Hematopoietic multipotent progenitor cell (in vitro differentiated cells): ENCODE data around the gene SNX6. TPM values are rescaled to one million over a fixed set of nuclear protein-coding genes. Genes with fewer than 3 reads are reported as not detected.
"Not testable (repeated sequence)": the region's sequence is repeated elsewhere in the genome, so short reads cannot be mapped to it uniquely, and the experiment has no call there.

ENCODE experiments used
- DNase-seq, 3 donors: peaks; one replicate each; pipeline ENCODE4 v3.0.0-alpha.2; 2011 to 2015; ENCODE audit warnings: low read depth in 2 of 3, low spot score in 2 of 3
- total RNA-seq: library from RNA; depleted of rRNA; stranded (reverse); fragments of >200 nt; gene quantifications from one replicate; pipeline ENCODE4 v1.2.3, GENCODE V29; 2012

The SNX6 gene
- total RNA-seq, 1 donor = 25.0 TPM

DNA sequence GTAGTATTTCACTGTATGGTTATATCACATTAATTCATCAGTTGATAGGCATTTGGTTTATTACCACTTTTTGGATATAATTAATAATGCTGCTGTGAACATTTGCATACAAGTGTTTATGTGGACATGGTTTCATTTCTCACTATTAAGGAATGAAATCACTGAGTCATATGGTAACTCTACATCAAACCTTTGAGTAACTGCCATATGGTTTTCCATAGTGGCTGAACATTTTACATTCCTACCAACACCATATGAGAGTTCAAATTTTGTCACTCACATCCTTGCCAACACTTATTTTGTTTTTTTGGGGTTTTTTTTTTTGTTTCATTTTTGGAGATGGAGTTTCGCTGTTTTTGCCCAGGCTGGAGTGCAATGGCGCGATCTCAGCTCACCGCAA is 60.2 kb downstream of the SNX6 start:
- DNase-seq = no peak

DNA sequence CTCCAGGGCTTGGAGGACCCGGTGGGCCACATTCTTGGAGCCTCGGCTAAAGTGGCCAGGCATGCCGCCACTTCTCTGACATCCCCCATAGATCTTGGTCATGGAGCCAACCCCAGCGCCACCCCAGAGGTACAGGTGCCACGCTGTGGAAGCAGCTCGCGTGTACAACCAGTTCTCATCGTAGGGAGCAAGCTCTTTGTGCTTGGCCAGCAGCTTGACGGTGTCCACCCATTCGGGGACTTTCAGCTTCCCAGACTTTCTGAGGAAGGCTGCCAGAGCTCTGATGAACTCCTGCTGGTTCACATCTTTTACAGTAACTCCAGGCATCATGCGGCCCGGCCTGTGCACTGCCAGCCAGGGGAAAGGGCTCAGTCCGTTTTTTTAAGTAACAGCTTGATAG is 61.1 kb downstream of the SNX6 start:
- DNase-seq = no peak

DNA sequence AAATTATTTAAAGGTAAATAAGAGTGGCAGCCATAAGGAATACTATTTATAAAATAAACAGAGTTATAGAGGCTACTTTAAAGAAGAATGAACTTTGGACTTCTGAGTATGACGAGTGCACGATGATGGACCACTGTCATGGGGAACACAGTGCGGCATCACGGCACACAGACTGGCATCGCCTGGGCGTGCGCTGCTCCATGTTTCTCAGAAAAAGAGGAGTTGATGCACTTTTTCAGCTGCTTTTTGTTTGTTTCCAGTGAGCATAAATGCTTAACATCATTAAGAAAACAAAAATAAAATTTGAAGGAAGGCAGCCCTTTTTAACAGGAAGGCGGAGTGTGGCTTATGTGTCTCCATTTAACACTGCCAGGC is 67.2 kb downstream of the SNX6 start:
- DNase-seq = no peak

DNA sequence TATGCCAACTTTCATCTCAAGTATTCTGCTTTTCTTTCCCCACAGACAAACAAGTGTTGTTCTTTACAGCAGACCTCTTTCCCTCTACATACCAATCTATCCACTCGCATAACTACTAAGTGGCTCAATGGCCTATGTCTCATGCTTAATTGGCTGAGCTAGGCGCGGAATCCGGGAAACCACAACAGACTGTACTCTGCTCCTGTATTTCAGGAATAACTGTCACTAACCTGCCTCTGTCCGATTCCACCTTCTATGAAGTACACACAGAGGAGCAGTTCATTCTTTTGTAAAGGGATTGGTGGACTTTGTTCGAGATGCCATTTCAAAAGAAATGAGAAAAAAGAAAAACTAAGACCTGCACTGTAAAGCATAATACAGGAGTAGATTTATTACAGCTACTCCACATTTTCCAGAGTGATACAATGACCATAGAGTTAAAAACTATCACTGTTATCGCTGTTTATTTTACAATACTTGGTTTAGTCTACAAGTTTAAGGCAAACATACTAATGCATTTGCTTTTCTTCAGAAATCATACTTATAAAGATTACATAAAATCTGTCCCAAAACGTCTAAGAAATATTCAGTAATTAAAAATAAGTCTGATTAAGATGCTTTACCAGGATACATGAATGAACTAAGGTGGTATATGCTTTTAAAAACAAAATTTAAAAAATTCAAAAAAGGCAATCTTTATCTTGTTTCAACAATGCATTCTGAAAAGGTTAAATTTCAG is 67.7 kb downstream of the SNX6 start:
- not testable (repeated sequence) for DNase-seq

DNA sequence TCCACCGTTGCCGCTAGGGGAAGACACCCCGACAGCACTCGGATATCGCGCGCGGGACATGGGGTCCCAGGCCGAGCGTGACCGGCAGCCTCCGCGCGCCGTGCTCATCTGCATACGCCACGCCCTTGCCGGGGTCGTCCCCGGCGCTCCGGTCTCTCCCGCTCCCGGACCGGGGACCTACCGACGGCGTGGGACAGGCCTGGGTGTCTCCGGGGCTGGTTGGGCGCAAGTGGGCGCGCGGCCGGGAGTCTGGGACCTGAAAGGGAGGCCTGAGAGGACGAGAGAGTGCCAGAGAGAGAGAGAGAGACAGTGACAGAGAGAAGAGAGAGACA is 73.5 kb downstream of the SNX6 start:
- not testable (repeated sequence) for DNase-seq

DNA sequence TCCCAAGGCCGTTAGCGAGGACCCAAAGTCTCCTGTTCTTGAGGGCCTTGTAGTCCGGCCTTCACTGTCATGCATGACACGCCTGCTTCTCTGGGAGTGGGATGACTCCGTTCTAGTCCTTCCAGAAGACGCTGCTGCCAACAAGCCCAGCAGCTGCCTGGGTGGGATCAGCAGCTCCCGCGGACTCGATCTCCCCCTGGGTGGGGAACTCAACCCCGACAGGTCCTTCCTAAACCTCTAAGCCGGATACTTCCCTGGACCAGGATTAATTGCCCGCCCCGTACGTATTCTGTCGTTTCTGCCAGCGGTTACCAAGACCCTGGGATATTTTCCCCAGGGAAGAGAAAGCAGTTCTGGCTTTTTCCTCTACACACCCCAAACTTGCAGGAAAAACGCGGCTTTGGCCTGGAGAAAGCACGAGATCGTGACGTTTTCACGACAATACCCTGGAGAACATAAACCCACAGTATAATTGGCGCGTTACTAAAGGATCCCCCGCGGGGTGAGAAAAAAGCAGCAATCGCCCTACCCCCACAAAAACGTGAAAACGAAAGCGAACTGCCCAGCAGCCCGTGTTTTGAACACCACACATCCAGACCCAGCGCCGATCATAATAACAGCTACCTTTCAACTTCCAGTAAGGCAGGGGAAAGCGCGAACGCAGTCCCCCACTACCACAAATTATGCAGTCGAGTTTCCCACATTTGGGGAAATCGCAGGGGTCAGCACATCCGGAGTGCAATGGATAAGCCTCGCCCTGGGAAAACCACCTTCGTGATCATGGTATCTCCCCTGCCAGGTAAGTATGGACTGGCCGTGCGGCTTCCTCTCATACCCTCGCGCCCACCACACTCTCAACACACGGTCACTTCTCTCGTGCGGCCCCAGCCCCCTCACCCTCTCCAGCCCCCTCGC is 74.1 kb downstream of the SNX6 start:
- not testable (repeated sequence) for DNase-seq

DNA sequence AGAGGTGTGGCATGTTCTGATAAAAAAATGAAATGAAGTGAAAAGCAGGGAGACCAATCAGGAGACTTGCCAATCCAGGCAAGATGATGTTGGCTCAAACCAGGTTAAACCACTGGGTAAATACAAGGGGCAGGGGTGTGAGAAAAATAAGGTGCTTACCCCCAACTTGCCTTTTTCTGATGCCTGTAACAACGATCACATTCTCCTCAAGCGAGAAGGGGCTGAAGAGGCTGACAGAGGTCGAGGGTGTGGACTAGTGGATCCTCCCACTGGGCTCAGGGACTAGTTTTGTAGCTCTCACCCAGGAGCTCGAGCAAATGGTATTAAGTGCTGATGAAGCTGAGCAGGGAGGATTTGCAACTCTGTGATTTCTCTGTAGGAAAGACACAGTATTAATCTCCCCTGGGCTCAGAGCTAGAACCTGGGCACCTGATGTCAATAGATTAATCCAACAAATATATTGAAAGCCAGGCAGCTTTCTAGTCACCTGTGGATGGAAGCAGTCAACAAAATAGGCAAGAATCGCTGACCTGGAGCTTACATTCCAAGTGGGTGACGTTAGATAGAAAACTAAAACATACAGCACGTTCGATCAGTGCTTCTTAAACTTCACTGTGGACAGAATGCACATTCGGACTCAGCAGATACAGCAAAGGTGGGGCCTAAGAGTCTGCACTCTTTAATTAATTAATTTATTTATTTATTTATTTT is 75.3 kb downstream of the SNX6 start:
- no peak for DNase-seq

DNA sequence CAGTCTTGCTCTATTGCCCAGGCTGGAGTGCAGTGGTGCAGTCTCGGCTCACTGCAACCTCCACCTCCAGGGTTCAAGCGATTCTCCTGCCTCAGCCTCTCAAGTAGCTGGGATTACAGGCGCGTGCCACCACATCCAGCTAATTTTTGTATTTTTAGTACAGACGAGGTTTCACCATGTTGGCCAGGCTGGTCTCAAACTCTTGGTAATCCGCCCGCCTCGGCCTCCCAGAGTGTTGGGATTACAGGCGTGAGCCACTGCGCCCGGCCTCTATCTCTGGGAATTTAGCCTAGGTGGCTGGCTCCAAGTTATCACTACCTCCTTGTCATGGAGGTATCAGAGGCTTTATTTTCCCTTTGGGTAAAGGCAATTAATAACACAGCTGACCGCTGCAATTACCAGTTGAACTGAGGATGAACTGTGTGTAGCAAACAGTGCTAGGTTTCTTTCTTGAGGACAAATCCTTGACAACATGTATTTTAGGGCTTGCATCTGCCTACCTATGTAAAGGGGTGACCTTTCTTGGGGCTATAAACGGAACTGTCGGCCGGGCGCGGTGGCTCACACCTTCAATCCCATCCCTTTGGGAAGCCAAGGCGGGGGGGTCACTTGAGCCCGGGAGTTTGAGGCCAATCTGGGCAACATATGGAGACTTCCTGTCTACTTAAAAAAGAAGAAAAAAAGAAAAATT is 80.5 kb downstream of the SNX6 start:
- DNase-seq = not testable (repeated sequence)

DNA sequence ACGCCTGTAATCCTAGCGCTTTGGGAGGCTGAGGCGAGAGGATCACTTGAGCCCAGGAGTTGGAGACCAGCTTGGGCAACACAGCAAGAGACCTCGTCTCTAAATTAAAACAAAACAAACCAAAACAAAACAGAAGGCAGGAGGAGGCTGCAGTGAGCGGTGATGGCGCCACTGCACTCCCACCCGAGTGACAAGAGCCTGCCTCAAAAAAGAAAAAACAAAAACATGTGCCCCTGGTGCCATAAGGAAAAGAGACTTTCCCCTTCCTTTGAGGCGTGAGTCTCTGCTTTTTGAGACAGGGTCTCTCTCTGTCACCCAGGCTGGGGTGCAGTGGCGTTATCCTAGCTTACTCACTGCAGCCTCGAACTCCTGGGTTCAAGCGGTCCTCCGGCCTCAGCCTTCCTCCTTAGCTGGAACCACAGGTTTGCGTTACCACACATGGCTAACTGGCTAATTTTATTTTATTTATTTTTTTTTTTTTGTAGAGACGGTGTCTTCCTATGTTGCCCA is 81.4 kb downstream of the SNX6 start:
- DNase-seq = no peak

DNA sequence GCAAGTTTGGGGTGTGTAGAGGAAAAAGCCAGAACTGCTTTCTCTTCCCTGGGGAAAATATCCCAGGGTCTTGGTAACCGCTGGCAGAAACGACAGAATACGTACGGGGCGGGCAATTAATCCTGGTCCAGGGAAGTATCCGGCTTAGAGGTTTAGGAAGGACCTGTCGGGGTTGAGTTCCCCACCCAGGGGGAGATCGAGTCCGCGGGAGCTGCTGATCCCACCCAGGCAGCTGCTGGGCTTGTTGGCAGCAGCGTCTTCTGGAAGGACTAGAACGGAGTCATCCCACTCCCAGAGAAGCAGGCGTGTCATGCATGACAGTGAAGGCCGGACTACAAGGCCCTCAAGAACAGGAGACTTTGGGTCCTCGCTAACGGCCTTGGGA is 82.8 kb downstream of the SNX6 start:
- DNase-seq = not testable (repeated sequence)

DNA sequence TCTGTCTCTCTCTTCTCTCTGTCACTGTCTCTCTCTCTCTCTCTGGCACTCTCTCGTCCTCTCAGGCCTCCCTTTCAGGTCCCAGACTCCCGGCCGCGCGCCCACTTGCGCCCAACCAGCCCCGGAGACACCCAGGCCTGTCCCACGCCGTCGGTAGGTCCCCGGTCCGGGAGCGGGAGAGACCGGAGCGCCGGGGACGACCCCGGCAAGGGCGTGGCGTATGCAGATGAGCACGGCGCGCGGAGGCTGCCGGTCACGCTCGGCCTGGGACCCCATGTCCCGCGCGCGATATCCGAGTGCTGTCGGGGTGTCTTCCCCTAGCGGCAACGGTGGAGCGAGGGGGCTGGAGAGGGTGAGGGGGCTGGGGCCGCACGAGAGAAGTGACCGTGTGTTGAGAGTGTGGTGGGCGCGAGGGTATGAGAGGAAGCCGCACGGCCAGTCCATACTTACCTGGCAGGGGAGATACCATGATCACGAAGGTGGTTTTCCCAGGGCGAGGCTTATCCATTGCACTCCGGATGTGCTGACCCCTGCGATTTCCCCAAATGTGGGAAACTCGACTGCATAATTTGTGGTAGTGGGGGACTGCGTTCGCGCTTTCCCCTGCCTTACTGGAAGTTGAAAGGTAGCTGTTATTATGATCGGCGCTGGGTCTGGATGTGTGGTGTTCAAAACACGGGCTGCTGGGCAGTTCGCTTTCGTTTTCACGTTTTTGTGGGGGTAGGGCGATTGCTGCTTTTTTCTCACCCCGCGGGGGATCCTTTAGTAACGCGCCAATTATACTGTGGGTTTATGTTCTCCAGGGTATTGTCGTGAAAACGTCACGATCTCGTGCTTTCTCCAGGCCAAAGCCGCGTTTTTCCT is 83.4 kb downstream of the SNX6 start:
- not testable (repeated sequence) for DNase-seq

DNA sequence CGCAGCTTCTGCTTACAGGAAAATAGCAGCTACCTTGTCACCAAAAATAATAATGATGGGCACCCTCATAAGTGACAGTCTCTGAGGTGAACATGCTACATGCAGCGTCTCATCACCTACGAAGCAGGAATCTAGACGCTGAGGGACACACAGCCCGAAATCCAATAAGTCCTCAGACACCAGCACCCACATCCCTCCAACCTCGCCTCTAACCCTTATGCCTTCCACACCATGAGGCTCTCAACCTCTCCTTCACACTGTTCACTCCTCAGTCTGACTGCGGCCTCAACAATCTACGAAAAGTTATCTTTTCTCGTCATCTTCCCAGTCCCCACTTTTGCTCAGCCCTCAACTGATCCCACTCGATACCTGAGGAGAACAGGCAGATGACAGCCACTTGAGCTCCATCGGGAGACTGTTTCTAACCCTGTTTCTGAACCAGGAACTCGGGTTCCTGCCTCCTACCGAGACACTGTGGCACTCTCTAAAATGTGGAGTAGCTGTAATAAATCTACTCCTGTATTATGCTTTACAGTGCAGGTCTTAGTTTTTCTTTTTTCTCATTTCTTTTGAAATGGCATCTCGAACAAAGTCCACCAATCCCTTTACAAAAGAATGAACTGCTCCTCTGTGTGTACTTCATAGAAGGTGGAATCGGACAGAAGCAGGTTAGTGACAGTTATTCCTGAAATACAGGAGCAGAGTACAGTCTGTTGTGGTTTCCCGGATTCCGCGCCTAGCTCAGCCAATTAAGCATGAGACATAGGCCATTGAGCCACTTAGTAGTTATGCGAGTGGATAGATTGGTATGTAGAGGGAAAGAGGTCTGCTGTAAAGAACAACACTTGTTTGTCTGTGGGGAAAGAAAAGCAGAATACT is 89.5 kb downstream of the SNX6 start:
- not testable (repeated sequence) for DNase-seq

DNA sequence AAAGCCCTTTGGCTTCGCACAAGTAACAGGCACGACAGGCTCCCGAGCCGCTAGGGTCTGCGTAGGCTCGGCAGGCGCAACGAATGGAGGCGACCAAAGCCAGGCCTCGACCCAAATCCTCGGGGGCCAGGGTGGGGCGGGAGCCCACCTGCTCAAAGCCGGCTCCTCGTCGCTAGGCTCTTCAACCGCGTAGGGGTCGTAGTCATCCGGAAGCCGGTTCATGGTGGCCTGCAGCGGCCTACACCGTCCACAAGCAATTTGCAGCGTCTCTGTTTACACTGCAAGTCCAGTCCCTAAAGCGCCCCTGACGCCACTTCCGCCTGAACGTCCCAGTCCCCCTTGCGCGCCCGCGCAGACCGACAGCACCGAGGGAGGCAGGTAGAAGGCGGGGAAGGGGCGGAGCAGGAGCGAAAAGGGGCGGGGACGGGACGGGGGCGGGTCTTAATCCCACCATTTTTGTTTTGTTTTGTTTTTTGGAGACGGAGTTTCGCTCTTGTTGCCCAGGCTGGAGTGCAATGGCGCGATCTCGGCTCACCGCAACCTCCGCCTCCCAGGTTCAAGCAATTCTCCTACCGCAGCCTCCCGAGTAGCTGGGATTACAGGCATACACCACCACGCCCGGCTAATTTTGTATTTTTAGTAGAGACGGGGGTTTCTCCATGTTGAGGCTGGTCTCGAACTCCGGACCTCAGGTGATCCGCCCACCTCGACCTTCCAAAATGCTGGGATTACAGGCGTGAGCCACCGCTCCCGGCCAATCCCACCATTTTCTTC is 90.4 kb downstream of the SNX6 start, which contains the start of gene EAPP:
Gene EAPP, minus strand, starts transcription at position 295 of the 774 bp plus-strand sequence. Its CDS starts 73 bp downstream, at position 222.
- peak; percentile 90 to 98 (median 97) for DNase-seq

DNA sequence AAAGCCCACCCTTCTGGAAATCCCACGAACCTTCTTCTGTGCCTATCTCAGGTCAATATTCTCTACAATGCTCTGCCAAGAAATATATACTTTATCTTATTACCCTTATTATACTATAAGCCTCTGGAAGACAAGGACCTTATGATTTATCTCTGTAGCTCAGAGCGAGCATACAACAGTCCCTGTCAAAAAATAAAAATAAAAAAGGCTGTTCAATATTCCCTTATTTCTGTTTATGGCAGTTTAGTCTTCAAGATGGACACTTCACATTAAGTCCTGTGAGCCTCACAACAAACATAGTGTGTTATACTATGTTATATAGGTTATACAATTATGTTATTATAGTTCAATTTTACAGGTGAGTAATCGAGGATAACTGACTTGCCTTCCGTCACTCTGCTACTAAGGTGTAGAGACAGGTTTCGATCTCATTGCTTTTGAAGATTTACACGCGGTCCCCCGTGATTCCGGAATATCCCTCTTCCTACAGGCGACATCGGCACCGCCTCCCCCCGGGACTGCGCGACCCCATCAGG is 91.0 kb downstream of the SNX6 start:
- DNase-seq = no peak

DNA sequence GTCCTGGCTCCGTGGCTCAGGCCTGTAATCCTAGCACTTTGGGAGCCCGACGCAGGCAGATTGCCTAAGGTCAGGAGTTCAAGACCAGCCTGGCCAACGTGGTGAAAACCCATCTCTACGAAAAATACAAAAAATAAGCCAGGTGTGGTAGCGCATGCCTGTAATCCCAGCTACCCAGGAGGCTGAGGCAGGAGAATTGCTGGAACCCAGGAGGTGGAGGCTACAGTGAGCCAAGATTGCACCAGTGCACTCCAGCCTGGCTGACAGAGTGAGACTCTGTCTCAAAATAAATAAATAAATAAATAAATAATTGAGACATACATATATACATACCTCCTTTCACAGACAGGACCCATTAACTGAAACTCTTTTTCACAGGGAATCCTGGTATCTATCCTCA is 91.9 kb downstream of the SNX6 start:
- not testable (repeated sequence) for DNase-seq

DNA sequence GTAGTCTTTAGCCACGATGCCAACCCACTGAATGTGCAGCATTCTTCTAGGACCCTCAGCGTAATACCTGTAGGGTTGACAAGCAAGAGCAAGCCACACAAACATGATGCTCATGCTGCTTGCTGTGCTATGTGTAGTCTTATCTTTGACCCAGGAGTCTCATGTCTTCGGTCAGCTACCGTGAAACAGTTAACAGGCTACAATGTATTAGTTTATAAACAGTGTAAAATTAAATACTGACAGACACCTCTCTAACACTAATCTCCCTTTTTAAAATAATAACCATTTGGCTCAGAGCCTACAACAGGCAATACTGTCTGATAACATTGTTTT is 92.3 kb downstream of the SNX6 start:
- no peak for DNase-seq

DNA sequence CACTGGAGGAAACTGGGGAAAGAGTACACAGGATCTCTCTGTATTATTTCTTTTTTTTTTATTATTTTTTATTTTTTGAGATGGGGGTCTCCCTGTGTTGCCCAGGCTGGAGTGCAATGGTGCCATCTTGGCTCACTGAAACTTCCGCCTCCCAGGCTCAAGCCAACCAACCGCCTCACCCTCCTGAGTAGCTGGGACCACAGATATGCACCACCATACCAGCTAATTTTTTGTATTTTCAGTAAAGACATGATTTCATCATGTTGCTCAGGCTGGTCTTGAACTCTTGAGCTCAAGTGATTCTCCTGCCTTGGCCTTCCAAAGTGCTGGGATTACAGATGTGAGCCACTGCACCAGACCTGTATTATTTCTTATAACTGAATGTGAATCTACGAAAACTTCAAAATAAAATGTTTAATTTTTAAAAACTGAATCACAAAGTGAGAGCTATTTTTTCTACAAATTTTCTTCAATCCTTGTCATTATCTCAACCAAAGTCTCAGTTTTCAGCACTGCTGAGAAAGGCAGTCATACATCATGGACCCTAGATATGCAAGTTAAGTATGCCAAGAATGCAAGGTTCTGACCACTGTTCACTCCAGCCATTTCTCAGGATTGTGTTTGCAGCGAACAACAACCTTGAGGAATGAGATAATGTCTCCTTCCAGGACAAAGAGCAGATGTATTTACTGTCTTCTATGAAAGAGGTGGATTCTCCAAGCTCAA is 92.8 kb downstream of the SNX6 start:
- no peak for DNase-seq
